Fibroblast of skin of back (primary cell): ENCODE data around the gene FOXF2.

Experiments
- DNase-seq: peaks from one replicate; pipeline ENCODE4 v3.0.0-alpha.2; 2013

The FOXF2 gene

DNA sequence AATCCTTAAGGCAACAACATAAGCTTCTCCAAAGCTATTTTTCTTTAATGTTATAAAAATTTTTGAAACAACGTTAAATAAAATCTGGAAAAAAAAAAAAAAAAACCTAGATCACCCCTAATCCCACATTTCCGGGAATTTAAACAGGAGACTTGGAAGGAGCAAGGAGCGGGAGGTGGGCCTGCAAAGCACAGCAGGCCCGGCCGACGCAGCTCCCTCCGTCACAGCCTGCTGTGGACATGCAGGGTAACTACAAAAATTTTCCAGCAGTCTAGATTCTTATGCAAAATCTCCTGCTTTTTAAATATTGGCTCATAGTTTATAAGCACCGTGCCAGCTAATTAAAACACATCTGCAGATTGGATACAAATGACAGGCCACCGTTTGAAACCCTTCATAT is 23.5 kb downstream of the FOXF2 start:
- no peak for DNase-seq

GRCh38 chr6:1415416-1416063 is 26.2 kb downstream of the FOXF2 start:
- no peak for DNase-seq

- DNase-seq = no peak
Measured at GRCh38 chr6:1416191-1416760, 26.9 kb downstream of the FOXF2 start.

- no peak for DNase-seq
Measured at GRCh38 chr6:1416820-1417219, 27.4 kb downstream of the FOXF2 start.

- no peak for DNase-seq
Measured at GRCh38 chr6:1417718-1418117, 28.3 kb downstream of the FOXF2 start.

GRCh38 chr6:1418471-1419191 is 29.3 kb downstream of the FOXF2 start:
- no peak for DNase-seq

DNA sequence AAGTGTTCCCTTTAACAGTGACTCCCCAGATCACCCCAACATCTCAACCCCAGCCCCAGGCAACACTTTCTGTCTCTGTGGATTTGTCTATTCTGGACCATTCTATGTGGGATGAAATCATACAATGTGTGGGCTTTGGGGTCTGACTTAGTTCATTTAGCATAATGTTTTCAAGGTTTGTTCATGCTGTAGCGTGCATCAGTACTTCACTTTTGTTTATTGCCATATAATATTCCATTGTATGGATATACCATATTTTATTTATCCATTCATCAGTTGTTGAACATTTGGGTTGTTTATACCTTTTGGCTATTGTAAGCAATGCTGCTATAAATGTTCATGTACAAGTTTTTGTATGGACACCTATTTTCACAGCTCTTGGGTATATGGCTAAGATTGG is 31.0 kb downstream of the FOXF2 start:
- no peak for DNase-seq

GRCh38 chr6:1422290-1422689 is 32.9 kb downstream of the FOXF2 start:
- no peak for DNase-seq

DNA sequence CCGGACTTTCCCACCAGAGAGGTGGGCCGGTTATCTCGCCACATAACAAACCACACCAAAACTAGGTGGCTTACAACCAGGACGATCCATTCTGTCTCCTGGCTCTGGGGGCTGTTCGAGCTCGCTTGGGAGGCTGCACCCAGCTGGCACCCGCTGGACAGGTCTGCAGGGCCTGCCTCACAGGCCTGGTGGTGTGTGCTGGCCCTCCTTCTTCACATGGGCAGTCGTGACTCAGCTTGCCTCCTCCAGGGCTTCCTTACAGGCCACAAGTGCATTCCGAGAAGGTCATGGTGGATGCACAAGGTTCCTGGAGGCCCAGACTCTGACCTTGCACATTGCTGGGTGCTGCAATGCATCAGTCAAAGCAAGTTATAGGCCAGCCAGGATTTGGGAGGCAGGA is 34.2 kb downstream of the FOXF2 start:
- DNase-seq = no peak

DNA sequence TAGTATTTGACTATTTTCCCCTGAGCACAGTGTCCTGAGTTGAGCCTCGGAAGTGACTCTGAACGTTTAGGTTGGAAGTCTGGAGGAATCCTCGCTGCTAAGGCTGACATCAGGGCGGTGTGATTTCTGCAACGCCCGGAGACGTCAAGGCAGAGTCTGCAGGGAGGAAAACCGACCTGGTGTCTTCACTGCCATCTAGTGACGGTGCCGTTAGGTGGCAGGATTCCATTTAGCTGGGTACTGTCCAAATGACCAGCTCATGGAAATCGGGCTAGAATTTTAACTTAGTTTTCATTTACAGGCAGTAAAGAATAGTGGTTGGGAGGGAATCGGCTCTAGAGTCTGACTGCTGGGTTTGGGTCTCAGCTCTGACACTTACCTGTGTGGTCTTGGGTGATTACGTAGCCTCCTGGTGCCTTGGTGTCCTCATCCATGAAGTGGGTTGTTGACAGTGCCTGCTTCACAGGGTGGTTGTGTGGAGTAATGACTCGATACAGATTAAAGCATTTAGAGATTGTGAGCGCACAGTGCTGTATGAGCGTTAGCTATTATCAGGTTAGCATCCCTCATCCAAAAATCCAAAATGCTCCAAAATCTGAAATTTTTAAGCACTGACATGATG is 35.0 kb downstream of the FOXF2 start:
- DNase-seq = peak; percentile 55

DNA sequence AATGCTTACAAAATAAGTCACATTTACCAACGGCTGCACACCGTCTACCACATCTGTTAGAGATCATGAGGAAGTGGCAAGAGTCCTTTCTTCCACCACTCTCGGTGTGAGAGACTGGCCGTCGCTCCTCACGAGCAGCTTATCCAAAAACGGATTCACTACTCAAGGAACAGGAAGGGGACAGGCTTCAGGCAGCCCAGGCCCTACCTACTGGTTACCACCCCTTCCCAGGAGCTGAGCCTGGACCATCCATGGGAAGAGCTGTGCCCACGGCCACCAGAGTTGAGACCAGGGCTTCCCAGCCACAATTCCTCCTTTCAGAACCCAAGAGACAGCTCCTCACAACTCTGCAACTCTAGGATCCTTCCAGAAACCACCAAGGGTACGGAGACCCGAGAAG is 37.0 kb downstream of the FOXF2 start:
- no peak for DNase-seq

DNA sequence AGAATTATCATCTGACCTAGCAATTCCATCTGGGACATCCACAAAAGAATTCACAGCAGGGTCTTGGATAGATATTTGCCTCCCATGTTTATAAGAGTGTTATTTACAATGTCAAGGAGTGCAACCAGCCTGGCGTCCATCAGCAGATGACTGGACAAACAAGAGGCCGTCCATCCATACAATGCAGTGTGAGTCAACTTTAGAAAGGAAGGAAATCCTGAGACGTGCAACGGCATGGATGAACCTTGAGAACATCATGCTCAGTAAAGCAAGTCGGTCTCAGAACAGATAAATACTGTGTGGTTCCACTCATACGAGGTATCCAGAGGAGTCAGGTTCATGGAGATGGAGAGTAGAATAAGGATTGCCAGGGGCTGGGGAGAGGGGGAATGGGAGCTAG is 46.4 kb downstream of the FOXF2 start:
- no peak for DNase-seq

DNA sequence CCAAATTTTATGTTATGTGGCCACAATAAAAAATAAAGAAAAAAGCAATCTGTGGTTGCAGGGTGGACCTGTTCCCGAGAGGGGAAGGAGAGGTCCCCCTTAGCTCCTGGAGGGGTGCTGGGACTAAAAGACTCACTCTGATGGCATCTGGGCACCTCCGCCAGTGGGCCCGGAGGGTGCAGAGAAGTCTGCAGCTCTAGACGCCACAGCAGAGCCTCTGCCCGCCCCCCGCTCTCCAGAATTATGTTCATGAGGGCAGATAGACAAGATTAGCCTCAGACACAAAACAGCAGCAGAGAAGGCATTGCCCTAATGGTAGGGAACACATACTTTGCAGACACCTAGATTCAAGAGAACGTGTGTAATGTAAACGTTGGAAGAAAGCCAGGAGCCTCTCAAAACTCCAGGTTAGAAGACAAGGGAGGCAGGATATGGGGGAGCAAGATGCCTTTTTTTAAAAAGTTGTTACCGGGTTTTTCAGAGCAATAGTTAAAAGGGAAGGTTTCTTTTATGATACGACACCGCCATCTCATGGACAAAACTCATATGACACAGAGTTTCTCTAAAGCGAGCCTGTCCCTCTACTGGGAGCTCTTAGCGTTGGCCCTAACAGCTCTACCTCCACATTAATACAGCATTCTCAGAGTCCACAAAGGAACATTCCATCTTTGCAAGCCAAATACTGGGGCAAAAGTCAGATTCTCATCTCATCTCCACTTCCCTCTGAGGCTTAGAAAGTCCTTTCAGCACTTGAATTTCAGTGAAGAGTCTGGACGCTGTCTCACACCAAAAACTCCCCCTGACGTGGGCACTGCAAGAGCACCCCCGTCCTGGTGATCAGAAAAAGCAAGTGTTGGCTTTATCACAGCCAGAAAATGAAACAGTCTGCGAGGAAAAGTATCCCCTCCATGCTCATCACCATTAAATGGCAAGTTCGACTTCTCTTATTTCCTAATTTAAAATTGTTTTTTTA is 47.2 kb downstream of the FOXF2 start:
- DNase-seq = peak; percentile 64

DNA sequence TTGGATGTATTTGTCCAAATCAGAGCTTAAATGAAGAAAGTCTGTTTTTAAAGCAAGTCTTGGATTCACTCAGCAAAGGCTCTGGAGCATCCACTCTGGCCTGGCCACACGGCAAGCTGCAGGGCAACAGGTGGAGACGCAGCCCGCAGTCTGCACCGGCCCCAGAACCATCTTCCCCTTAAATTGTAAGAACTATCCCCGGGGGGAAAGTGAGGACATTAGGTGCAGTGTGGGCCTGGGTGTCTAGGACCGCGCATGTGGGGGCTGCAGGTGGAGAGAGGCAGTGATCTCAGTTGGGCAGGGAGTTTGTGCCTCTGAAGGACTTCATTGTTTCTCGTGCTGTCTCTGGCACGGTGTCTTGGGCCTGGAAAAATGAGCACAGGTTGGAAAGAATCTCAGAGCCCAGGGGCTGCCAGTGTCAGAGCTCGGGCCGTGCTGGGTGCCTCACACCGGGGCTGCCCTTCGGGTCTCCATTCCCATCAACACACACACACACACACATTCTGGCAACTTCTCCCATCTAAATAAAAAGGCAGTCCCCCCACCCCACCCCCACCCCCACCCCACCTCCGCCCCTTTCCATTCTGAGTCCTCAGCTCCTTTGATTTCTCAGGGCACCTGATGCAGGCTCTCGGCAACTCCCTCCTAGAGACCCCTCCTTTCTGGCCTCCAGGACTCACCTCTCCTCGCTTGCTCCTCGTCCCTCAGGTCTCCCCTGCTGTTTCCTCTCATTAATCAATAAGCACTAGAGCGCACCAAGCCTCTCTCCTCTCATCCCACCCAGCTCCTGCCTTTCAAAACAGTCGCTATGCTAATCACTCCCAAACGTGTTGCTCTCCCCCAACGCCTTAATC is 48.4 kb downstream of the FOXF2 start:
- DNase-seq = no peak

GRCh38 chr6:1438471-1438881 is 49.1 kb downstream of the FOXF2 start:
- no peak for DNase-seq

DNA sequence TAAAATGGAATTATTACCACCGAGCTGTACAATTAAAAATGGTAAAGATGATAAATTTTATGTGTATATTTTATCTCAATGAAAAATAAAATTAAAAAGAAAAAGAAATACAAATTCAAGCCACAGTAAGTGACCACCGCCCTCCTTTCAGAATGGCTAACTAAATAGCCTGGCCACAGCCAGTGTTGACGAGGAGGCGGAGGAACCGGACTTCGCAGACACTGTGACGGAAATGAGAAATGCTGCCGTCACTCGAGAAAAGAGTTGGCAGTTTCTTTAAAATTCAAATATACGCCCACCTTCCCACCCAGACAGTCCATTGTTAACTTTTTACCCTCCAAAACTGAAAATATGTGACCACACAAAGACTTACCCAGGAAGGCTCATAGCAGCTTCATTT is 50.0 kb downstream of the FOXF2 start:
- no peak for DNase-seq

DNA sequence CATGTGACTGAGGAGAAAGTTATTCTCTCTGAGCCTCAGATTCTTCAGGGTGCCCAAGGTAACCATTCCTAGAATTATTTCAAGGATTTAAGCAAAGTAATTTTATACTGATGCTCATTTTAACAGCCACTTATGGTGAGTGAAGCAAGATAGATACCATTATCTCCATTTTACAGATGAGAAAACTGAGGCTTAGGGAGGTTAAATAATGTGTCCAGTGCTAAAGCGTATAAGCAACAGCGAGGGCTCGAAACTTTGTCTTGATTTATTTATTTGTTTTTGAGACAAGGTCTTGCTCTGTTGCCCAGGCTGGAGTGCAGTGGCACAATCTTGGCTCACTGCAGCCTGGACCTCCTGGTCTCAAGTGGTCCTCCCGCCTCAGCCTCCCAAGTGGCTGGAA is 53.6 kb downstream of the FOXF2 start:
- no peak for DNase-seq
